ENCODE measurements around the gene KRT38.

Gene KRT38

DNA sequence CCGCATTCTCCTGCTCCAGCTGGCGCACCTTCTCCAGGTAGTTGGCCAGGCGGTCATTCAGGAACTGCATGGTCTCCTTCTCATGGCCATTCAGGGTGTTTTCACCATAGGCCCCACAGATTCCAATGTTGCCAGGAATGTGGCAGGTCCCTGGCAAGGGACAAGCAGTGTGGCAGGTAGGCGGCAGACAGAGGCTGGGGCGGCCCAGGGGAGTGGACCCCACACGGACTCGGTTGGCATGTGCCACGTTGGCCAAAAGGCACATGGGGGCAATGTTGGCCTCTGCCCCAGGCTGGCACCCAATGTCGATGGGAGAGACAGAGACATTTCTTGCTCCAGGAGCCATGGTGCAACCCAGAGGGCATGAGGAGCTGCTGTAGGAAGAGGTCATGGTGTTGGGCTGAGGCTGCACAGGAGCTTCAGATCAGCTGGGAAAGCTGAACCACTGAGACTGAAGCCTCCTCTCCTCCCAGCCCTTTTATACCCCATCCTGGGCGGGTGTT lies at the start of gene KRT38:
Gene KRT38 (minus strand): TSS at position 453 of the 503 bp plus-strand sequence. CDS start 62 bp downstream, at position 391.
- no peak for DNase-seq

DNA sequence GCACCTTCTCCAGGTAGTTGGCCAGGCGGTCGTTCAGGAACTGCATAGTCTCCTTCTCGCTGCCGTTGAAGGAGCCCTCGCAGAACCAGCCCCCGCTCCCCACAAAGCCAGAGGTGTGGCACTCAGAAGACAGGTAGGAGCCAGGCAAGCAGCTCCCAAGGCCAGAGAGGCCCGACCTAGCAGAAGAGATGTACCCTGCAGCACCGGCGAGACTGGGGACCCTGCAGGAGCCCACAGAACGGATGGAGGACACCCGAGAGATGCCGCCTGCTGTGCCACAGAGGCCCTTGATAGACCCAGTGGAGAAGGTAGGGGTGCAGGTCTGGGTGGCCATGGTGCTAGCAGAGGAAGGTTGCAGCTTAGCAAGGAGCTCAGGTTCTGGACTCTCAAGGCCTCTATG lies 48.7 kb upstream of the KRT38 start, which contains the start of gene KRT36:
Gene KRT36 (minus strand): TSS at position 380 of the 400 bp plus-strand sequence. CDS start 46 bp downstream, at position 334.
- DNase-seq: no peak

DNA sequence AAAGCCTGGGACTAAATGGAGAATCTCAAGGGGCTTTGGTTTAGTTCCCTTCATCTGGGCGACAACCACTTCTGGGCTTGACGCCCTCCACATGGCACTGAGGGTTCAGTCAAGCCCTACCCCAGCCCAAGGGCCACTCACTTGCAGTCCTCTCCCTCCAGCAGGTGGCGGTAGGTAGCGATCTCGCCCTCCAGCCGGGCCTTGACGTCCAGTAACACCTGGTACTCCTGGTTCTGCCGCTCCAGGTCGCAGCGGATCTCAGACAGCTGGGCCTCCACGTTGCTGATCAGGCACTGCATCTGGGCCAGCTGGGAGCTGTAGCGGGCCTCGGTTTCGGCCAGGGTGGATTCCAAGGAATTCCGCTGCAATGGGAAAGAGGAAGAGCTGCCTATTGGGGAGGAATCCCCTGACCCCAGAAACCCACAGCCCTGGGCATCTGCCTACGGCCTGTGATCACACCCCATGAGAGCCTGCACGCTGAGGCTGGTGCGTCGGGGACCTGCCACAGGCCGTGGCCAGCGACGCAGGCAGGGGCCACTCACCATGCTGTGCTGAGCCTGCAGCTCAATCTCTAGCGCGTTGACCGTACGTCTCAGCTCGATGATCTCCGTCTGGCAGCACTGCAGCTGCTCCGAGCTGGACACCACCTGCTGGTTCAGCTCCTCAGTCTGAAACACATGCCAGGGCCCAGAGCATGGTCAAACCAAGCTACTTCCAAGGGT lies 46.2 kb upstream of the KRT38 start:
- peak; percentile 55 for DNase-seq

DNA sequence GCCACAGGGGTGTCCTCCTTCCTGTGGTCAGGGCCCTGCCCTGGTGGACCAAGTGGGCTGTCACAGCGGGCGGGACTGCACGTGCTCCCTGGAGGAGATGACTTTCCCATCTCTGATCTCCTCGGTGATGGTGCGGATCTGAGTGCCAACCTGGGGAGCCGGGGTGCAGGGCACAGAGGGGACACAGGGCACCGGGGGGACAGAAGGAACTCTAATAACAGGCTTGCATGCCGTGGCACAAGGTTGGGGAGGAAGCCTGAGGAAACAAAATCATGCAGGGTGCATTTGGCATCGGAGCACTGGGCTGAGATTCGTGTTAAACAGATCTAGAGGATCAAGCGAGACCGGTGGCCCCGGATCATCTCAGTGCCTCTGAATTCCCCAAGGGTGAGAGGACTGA lies 45.5 kb upstream of the KRT38 start:
- no peak for DNase-seq

DNA sequence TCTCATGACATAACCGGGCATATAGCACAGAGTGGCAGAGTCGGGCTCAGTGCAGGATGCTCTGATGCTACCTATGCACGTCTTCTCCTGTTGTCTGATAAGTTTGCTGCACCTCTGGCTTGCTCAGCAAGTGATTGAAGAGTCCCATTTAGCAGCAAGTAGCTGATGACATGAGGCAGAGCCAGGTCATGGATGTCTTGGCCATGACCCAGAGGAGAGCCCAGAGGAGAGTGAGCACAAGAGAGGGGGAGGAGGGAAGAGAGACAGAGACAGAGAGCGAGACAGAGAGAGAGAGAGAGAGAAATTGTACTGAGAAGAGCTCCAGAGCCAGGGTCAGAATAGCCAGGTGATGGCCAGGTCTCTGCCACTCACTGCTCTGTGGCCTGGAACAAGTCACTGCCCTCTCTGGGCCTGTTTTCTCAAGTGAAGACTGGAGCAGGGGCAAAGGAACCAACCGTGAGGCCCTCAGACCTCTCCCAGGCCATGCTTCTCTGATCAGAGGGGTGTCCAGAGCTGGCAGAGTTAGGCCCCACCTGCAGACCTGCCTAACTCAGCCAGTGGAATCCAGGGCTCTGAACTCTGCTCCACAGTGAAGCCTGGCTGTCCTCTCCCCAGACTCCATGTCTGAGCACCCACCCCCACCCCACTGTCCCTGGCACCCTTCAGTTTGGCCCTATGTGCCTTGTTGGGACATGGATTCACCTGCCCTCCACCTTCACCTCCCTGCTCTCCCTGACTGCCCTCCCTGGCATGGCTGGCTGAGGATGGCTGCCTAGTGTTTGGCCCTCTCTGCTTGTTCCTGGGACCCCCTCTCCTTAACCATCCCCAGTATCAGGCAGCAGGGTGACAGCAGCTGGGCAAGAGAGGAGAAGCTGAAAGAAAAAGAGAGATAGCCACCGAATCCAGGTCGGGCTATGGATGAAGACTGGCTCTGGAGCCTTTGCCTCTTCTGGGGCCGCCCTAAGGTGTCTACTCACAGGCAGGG lies 44.4 kb upstream of the KRT38 start:
- DNase-seq: no peak

DNA sequence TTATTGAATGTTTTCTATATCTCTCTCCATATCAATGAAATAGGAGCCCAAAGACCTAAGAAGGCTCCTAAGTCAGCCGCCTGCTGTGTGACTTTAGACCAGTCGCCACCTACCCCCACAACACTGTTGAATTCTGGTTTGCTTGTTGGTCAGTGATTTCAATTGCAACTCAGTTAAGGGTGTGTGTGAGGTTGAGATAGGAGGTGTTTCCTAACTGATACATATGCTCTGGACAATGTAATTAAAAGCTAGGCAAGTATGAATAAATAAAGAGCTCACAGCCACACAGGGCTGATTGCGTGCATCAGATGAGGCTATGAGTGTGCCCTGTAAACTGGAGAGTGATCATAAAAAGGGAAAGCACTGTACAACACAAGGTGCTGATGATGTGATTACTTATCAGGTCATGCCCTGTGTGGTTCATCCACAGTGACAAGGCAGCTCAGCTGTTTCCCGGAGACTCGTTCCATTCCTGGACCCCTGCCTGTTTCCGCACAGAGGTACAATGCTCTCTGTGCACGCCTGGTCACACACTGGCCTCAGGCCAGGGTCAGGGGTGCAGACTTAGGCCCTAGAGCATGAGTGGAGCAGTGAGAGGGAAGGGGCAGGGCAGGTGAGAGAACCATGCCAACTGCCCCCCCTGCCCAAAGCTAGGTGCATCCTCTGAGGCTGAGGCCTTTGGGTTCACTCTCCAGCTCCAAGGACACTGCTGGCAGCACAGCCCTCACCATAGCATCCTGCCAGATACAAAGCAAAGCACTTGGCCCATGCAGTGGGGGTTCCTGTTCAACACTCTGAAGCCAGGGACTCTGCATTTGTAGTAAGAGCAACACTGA lies 43.4 kb upstream of the KRT38 start:
- no peak for DNase-seq

DNA sequence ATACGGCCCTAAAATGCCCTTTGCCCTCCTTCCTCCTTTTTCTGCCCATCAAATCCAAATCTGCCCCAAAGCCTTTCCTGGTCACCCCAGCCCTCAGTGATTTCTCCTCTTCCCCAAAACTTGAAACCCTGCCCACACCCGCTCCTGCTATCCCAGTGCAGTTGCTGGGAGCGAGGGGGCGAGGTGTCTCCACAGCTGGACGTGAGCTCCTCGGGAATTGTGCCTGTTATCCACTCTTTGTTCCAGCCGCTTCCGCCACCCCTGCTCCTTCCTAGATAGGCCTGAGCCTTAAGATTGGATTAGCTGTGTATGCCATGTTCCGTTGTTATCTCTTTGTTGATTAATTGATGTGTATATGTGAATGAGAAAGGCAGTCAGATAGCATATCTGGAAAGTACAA lies 42.7 kb upstream of the KRT38 start:
- no peak for DNase-seq

DNA sequence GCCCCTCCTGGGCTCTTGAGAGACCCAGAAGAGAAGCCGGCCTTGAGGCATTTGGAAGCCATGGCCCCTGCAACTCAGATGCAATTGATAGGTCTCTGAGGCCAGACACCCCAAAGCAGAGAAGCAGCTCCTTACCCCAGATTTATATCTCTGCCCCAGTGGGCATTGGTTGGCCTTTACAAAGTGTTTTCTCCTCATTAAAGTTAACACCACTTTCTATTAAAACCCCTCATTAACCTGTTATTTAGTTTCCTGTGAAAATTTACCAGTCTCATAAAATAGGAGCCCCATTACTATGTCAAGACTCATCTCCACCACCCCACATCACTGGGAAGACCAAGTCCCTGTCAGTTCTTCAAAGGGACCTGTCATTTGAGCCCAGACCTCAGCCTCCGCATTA lies 40.3 kb upstream of the KRT38 start, which contains the start of gene KRT35:
Gene KRT35 (minus strand): TSS at position 116 of the 400 bp plus-strand sequence. CDS start 54 bp downstream, at position 62.
- DNase-seq: no peak

DNA sequence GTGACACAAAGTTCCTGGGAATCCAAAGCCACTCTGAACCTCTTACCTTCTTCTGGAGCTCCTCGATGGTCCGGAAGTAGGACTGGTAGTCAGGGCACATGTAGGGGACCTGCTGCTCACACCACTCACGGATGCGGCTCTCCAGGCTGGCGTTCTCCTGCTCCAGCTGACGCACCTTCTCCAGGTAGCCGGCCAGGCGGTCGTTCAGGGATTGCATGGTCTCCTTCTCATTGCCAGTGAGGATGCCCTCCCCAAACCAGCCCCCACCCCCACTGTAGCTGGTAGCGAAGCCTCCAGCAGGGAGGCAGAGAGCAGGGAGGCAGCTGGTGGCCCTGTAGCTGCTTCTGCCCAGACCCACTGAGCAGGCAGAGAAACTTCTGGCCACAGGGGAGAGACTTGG lies 39.8 kb upstream of the KRT38 start:
- DNase-seq: no peak

DNA sequence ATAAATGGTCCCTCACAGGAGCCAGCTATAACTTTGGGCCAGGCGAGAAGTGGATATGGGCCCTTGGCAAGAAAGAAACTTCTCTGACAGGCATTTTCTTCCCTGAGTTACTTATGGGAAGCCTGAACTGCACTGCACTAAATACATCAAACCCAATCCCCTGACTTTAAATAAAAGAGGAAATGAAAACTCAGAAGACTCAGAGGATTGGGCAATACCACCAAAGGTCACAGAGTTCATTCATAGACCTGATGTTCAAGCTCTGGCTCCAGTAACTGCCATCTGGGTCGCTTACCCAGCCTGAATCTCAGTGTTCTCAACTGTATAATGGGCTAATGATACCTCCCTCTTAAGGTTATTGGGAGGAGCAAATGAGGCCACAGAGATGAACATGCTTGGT lies 39.4 kb upstream of the KRT38 start:
- no peak for DNase-seq

DNA sequence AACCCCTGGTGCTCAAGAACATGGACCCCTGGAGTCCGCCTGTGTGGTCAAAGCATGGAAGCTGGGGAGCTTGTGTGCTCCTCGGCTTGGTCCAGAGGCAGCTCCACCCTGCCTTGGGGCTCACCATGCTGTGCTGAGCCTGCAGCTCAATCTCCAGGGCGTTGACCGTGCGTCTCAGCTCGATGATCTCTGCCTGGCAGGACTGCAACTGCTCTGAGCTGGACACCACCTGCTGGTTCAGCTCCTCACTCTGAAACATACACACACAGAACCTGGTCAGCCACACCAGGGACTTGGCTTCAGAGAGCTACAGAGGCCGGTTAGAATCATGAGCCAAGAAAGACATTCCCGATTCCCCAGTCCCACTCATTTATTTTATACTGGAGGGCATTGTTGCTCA lies 37.5 kb upstream of the KRT38 start:
- DNase-seq: no peak

DNA sequence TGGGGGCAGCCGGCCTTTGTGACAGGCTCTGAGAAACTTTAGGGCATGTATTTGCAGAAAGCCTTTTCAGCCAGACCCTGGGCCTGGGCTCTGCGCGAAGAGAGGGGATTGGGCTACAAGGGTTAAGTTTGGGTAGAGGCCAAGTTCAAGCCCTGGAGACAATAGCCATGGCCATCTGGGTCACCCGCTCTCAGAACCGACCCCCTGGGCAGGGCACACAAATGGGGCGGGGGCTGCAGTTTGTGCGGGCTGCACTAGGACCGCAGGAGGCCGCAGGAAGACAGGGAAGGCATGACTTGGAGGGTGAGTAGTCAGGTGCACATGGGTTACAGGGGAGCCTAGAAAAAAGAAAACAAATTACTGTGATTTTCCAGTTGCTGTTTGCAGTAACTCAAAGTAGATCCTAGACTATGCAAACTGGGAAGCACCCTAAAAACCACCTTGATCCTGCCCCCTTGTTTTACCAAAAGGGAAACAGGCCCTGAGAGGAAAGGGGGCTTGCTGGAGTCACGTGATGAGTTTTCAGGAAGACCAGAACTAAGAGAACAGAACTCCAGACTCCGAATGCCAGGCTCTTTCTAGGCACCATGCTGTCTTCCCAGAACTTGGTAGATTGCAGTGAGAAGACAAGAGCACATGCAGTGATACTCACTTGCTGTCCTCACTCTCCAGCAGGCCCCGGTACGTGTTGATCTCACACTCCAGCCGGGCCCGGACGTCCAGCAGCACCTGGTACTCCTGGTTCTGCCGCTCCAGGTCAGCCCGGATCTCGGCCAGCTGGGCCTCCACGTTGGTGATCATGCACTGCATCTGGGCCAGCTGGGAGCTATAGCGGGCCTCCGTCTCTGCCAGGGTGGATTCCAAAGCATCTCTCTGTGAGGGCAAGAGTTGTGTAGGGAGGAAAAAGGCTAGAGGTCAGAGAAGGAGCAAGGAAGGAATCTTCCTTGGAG lies 36.4 kb upstream of the KRT38 start:
- no peak for DNase-seq

DNA sequence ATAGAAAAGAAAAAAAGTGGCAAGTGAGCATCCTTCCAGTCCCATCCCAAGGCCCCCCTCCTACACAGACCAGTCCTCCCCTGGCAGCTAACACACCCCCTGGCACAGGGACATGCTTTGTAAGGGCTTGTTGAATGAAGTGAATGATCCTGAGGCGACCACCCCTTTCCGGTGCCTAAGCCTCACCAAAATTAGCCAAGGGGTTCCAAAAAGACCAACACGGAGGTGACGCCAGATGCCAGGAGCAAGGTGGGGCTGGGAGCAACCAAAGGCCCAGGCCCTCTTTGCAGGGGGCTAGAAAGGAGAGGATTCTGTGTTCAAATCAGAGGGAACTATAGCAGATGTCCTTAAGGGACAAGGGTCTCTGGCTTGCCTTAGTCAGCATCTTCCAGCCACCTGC lies 34.6 kb upstream of the KRT38 start:
- DNase-seq: no peak

DNA sequence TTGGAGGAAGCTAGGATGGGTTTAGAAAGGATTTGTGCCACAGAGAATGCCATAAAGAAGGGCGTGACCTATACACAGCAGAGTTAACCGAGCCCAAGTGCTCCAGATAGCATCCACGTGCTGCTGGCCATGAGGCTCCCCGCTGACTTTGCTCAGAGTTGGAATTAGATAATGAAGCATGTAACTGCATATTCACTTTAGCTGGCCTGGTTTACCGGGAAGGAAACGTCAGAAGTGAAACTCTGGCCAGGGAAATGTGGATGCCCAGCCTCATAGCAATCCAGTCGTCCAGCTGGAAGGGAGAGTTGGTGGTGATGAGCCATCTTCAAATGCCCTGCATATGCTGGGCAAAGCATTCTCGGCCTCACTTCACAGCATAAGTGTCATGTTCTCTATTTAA lies 34.1 kb upstream of the KRT38 start:
- DNase-seq: no peak

DNA sequence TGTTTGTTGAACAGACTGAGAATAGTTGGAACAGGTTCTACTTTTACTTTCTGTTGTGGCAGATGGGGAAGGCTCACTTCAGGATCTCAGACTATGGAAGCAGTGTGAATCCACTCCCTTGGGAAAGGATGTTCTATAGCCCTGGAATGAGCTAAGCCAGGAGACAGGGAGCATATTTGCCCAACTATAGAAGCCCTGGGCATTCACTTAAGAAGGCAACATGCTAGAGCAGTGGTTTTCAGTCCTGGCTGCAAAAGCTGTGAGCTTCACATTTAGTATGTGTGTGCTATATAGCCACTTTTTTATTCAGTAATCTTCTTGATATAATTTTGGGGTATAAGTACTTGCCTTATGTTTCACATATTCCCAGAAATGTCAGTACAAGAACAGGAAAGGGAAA lies 27.6 kb upstream of the KRT38 start:
- DNase-seq: no peak

DNA sequence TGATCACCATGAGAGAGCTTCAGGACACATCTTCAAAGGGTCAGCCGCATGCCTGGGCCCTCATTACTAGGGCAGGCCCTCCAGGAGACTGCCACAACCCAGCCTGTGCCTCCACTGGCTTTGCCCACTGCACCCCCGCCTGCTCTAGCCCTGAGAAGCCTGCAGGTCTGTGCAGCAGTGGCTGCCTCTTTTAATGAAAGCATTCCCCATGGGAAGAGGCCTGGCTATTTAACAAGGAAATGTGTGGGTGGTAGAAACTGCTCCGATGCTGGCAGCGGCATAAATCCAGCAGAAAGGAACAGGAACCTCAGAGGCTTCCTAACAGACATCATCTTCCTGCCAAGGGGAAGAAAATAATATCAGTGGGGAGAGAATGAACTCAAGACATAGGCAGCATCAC lies 26.8 kb upstream of the KRT38 start:
- no peak for DNase-seq

DNA sequence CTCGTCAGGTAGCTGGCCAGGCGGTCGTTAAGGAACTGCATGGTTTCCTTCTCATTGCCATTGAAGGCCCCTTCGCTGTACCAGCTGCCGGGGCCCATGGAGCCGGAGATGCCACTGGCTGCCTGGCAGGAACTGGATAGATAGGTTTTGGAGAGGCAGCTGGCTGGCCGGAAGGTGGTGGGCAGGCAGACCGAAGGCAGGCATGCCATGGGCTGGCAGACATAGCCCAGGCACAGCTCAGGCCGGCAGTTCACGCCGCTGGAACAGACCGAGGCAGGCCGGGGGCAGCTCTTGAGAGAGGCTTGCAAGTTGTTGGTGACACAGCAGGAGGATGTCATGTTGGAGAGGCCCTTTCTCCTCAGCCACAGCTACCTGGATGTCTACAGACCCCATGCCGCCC lies 26.2 kb upstream of the KRT38 start, which contains the start of gene KRT32:
Gene KRT32 (minus strand): TSS at position 399 of the 400 bp plus-strand sequence. CDS start 61 bp downstream, at position 338.
- no peak for DNase-seq

DNA sequence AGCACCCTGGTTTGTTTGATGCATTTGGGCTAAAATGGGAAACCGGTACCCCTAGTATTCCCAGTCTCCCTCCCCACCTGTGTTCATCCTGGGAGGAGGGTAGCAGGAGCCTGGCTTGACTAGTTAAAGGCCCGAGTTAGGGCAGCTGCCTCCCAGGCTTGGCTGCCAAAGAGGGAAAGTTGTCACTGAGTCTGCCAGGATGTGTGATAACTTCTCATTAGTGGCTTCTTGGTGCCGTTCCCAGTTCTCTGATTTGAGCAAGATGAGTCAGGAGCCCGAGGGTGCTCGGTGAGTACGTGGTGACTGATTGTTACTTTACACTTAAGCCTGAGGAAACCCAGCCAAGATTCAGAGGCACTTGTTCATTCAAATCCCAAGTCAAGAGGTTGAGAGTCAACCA lies 23.9 kb upstream of the KRT38 start:
- DNase-seq: no peak

DNA sequence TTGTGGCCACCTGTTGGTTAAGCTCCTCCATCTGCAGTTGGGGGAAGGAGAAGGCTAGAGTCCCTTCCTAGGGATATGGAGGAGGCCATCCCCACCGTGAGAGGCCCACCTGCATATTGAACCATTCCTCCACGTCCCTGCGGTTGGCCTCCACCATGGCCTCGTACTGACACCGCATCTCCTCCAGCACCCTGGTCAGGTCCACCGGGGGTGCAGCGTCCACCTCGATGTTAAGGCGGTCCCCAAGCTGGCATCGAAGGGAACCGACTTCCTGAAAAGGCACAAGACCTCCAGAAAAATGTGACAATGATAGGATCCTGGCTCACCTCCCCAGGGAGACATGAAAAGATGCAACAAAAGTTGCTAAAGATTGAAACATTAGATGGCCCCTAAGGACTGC lies 23.4 kb upstream of the KRT38 start:
- no peak for DNase-seq

DNA sequence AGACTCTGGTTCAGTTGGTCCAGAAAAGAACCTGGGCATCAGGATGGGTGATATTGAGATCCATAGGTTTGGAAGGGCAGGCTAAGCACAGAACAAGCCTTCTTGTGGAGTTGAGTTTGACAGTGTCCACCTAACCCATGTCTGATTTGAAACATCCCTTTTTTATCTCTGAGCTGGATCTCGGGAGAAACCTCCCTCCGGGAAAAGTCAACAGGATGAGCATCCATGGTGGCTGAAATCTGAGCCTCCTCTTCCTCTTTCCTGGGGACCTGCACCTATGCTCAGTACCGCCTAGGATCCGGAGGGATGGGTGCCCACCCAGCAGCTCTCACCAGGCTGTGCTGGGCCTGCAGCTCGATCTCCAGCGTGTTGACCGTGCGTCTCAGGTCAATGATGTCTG lies 23.0 kb upstream of the KRT38 start:
- DNase-seq: no peak

DNA sequence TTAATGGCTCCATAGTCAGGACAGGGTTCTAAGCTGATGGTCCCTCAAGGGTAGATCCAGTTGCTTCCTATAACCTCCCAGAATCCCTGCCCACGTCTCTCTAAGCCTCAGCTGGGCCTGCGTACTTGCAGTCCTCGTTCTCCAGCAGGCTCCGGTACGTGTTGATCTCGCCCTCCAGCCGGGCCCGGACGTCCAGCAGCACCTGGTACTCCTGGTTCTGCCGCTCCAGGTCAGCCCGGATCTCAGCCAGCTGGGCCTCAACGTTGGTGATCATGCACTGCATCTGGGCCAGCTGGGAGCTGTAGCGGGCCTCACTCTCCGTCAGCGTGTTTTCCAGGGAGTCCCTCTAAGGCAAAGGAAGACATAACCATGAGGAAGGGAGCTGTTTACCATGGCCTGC lies 21.9 kb upstream of the KRT38 start:
- no peak for DNase-seq
